IPS DF 4.7 (cell line): ENCODE results near the gene CREBL2.
"Not testable (repeated sequence)": the region's sequence is repeated elsewhere in the genome, so short reads cannot be mapped to it uniquely, and the experiment has no call there.

Source experiments
- DNase-seq: peaks from one replicate; pipeline ENCODE4 v3.0.0-alpha.2; 2013; ENCODE audit warnings: low spot score; ENCODE audit errors: extremely low read depth

CREBL2 gene

GRCh38 chr12:12596598-12596997 is 15.1 kb upstream of the CREBL2 start:
- DNase-seq, result not testable (repeated sequence)

GRCh38 chr12:12598864-12599263 is 12.8 kb upstream of the CREBL2 start:
- no peak for DNase-seq

GRCh38 chr12:12599750-12600643 is 11.7 kb upstream of the CREBL2 start:
- no peak for DNase-seq

- no peak for DNase-seq
These were observed 11.0 kb upstream of the CREBL2 start for GRCh38 chr12:12600659-12601058.

GRCh38 chr12:12604740-12605139 is 6.9 kb upstream of the CREBL2 start:
- DNase-seq, result no peak

- no peak for DNase-seq
These were observed 4.7 kb upstream of the CREBL2 start for GRCh38 chr12:12606781-12607589.

GRCh38 chr12:12608557-12608957 is 3.1 kb upstream of the CREBL2 start:
- no peak for DNase-seq

- DNase-seq, result no peak
These were observed 2.0 kb upstream of the CREBL2 start for GRCh38 chr12:12609692-12610091.

- no peak for DNase-seq
These were observed 965 bp upstream of the CREBL2 start for GRCh38 chr12:12610711-12611110.

- no peak for DNase-seq
These were observed 682 bp downstream of the CREBL2 start for GRCh38 chr12:12612358-12612757.

- DNase-seq, result no peak
These were observed 1.7 kb downstream of the CREBL2 start for GRCh38 chr12:12613344-12613743.

- DNase-seq, result no peak
These were observed 2.7 kb downstream of the CREBL2 start for GRCh38 chr12:12614342-12614741.

GRCh38 chr12:12616512-12617310 is 5.0 kb downstream of the CREBL2 start:
- no peak for DNase-seq

GRCh38 chr12:12618064-12618463 is 6.4 kb downstream of the CREBL2 start:
- not testable (repeated sequence) for DNase-seq

GRCh38 chr12:12620730-12621315 is 9.1 kb downstream of the CREBL2 start:
- DNase-seq, result no peak

GRCh38 chr12:12622418-12622817 is 10.7 kb downstream of the CREBL2 start:
- DNase-seq, result no peak

GRCh38 chr12:12624498-12624992 is 12.9 kb downstream of the CREBL2 start:
- DNase-seq, result no peak

- DNase-seq, result no peak
These were observed 14.8 kb downstream of the CREBL2 start for GRCh38 chr12:12626471-12626870.

- no peak for DNase-seq
These were observed 15.7 kb downstream of the CREBL2 start for GRCh38 chr12:12627308-12627827.

GRCh38 chr12:12628013-12628412 is 16.3 kb downstream of the CREBL2 start:
- no peak for DNase-seq

- no peak for DNase-seq
These were observed 19.2 kb downstream of the CREBL2 start for GRCh38 chr12:12630850-12631249.
